ENCODE results near the gene PANK3. TPM values are rescaled to one million over a fixed set of nuclear protein-coding genes. Genes with fewer than 3 reads are reported as not detected.

Gene PANK3
- total RNA-seq, 6 experiments from 2014 or later: 29.3 to 44.7 (median 33.3) TPM

- Mint-ChIP-seq H3K4me3 (no peak overlapping the region), H3K36me3 (ENCODE audit: low read depth) (no peaks in the 10 kb centered on the region), H3K9me3 (no peaks in the 10 kb centered on the region), H3K27ac (no peak overlapping the region), H3K4me1 (ENCODE audit: low read depth) (peaks cover 5% of the 10 kb centered on the region; the same call in 1 of the 2 replicates), H3K27me3 (ENCODE audit: insufficient read depth) (peaks cover 10% of the 10 kb centered on the region)
- TF ChIP-seq CTCF (IDR thresholded peaks at IDR 0.05): no peak
- DNase-seq: no peak
Measured at GRCh38 chr5:168604436-168604835, 25.3 kb upstream of the PANK3 start.

GRCh38 chr5:168603746-168604145 lies 24.6 kb upstream of the PANK3 start:
- DNase-seq: no peak
- no peaks in the 10 kb centered on the region for H3K36me3 Mint-ChIP-seq (ENCODE audit: low read depth)
- peaks cover 10% of the 10 kb centered on the region for H3K27me3 Mint-ChIP-seq (ENCODE audit: insufficient read depth)
- H3K27ac Mint-ChIP-seq: no peak overlapping the region
- H3K4me3 Mint-ChIP-seq: no peak overlapping the region
- peaks cover 5% of the 10 kb centered on the region; the same call in 1 of the 2 replicates for H3K4me1 Mint-ChIP-seq (ENCODE audit: low read depth)
- no peaks in the 10 kb centered on the region for H3K9me3 Mint-ChIP-seq
- TF ChIP-seq CTCF (IDR thresholded peaks at IDR 0.05): no peak

DNA sequence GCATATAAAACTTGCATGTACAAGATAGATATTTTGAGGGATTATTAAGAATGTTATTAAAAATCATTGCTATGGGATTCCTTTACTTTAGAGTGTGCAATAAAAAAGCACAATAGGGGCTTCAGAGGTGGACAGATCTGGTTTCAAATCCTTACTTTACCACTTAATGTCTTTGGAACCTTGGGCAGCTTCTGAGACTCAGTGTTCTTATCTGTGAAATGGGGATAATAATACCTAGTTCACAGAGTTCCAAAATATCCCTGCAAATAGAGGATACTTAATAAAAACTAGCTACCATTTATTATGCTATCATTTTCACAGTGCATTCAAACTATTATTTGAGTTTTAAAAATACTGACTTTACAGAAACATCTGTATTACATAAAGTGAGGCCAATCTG lies 23.3 kb upstream of the PANK3 start:
- Mint-ChIP-seq H3K4me3 (no peak overlapping the region), H3K27me3 (ENCODE audit: insufficient read depth) (peaks cover 6% of the 10 kb centered on the region; the same call in 1 of the 2 replicates), H3K9me3 (no peaks in the 10 kb centered on the region), H3K4me1 (ENCODE audit: low read depth) (peaks cover 5% of the 10 kb centered on the region; the same call in 1 of the 2 replicates), H3K36me3 (ENCODE audit: low read depth) (no peaks in the 10 kb centered on the region), H3K27ac (no peak overlapping the region)
- TF ChIP-seq CTCF (IDR thresholded peaks at IDR 0.05): no peak
- DNase-seq: no peak

GRCh38 chr5:168601972-168602371 lies 22.8 kb upstream of the PANK3 start:
- no peak for TF ChIP-seq CTCF (IDR thresholded peaks at IDR 0.05)
- peaks cover 10% of the 10 kb centered on the region for H3K27me3 Mint-ChIP-seq (ENCODE audit: insufficient read depth)
- H3K4me1 Mint-ChIP-seq (ENCODE audit: low read depth): peaks cover 5% of the 10 kb centered on the region; the same call in 1 of the 2 replicates
- H3K4me3 Mint-ChIP-seq: no peak overlapping the region
- no peak for DNase-seq
- no peaks in the 10 kb centered on the region for H3K9me3 Mint-ChIP-seq
- H3K27ac Mint-ChIP-seq: no peak overlapping the region
- no peaks in the 10 kb centered on the region for H3K36me3 Mint-ChIP-seq (ENCODE audit: low read depth)

DNA sequence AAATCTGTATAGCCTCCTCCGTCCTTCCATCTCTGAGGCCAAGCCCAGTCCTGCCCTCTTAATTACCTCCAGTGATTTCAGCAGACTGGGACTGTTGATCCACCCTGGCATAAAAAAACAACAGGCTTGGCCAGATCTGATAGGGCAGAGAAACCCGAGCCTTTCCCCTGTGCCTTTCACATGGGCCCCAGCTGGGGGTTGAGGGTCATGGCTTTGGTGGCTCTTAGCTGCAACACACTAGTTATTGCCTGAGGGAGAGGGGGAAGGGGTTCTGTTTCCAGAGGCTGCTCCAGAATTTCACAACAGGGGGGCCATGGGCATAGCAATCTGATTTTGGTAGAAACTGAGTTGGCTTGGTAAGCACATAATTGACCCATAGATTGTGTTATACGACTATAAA lies 21.2 kb upstream of the PANK3 start:
- no peak overlapping the region for H3K4me3 Mint-ChIP-seq
- peaks cover 9% of the 10 kb centered on the region for H3K27me3 Mint-ChIP-seq (ENCODE audit: insufficient read depth)
- no peak overlapping the region for H3K27ac Mint-ChIP-seq
- H3K36me3 Mint-ChIP-seq (ENCODE audit: low read depth): no peaks in the 10 kb centered on the region
- TF ChIP-seq CTCF (IDR thresholded peaks at IDR 0.05): no peak
- H3K4me1 Mint-ChIP-seq (ENCODE audit: low read depth): peaks cover 5% of the 10 kb centered on the region; the same call in 1 of the 2 replicates
- no peaks in the 10 kb centered on the region for H3K9me3 Mint-ChIP-seq
- DNase-seq: no peak

DNA sequence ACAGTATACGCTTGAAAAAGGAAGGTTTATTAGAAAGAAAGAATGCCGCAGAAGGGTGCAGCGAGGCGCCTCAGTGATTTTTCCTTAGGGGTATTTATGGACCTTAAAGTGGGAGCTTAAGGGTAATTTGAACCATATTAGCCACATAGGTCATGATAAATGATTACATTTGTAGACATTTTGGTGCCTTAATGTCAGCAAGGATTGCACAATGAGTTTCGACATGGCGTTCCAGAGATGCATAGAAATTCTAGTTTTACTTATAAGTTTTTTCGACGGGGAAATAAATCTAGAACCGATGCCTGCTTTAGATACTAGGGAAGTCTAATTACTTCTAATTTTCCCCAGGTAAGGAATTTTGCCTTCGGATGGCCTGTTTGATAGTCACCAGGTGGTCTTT lies 20.7 kb upstream of the PANK3 start:
- H3K27me3 Mint-ChIP-seq (ENCODE audit: insufficient read depth): peaks cover 9% of the 10 kb centered on the region
- H3K4me1 Mint-ChIP-seq (ENCODE audit: low read depth): peaks cover 5% of the 10 kb centered on the region; the same call in 1 of the 2 replicates
- no peak overlapping the region for H3K27ac Mint-ChIP-seq
- no peak for DNase-seq
- TF ChIP-seq CTCF (IDR thresholded peaks at IDR 0.05): no peak
- H3K9me3 Mint-ChIP-seq: no peaks in the 10 kb centered on the region
- H3K4me3 Mint-ChIP-seq: no peak overlapping the region
- no peaks in the 10 kb centered on the region for H3K36me3 Mint-ChIP-seq (ENCODE audit: low read depth)

All from HFFc6 (cell line).